Heart left ventricle (tissue), 16 donors: ENCODE data around the gene AKAP13. TPM values are rescaled to one million over a fixed set of nuclear protein-coding genes. Genes with fewer than 3 reads are reported as not detected.
A peak's percentile ranks its signal among the peaks of the same experiment; 100 is the strongest.

ENCODE experiments used
- ATAC-seq, 4 donors: fragments of 200-7000 bp; cut with Tn5 transposase; one replicate each; pipeline ENCODE4 v1.9.1; 2020 to 2022; ENCODE audit warnings: moderate library complexity in 4 of 4, mild to moderate bottlenecking in 3 of 4, moderate number of reproducible peaks in 1 of 4
- DNase-seq, 5 donors: peaks; one replicate each; pipeline ENCODE4 v3.0.0-alpha.2; 2020
- H3K27ac ChIP-seq, 12 donors: fragments of 200-600 bp; sonication (generic) in 4 of 12; one replicate each; pipeline versions ENCODE4 v1.5.0 to v1.8.0; 2016 to 2022; ENCODE audit warnings: mild to moderate bottlenecking in 2 of 12
- H3K27me3 ChIP-seq, 9 donors: fragments of 200-600 bp; sonication (generic) in 2 of 9; one replicate each; pipeline versions ENCODE4 v1.5.1 to v1.8.0; 2016 to 2022; ENCODE audit warnings: mild to moderate bottlenecking in 3 of 9
- H3K36me3 ChIP-seq, 9 donors: fragments of 200-600 bp; sonication (generic) in 2 of 9; one replicate each; pipeline versions ENCODE4 v1.5.0 to v1.8.0; 2018 to 2022; ENCODE audit warnings: mild to moderate bottlenecking in 2 of 9
- H3K4me1 ChIP-seq, 12 donors: fragments of 200-600 bp; sonication (generic) in 4 of 12; one replicate each; pipeline versions ENCODE4 v1.5.0 to v1.8.0; 2016 to 2022; ENCODE audit warnings: mild to moderate bottlenecking in 3 of 12
- H3K4me3 ChIP-seq, 12 donors: fragments of 200-600 bp; sonication (generic) in 4 of 12; one replicate each; pipeline versions ENCODE4 v1.5.0 to v1.8.0; 2017 to 2022; ENCODE audit warnings: mild to moderate bottlenecking in 9 of 12, moderate library complexity in 4 of 12
- H3K9me3 ChIP-seq, 12 donors: fragments of 200-600 bp; sonication (generic) in 4 of 12; one replicate each; pipeline versions ENCODE4 v1.5.0 to v1.8.0; 2016 to 2022; ENCODE audit warnings: mild to moderate bottlenecking in 1 of 12
- CTCF ChIP-seq, 12 donors: fragments of 200-600 bp; sonication (generic) in 4 of 12; IDR thresholded peaks; one replicate each; pipeline versions ENCODE4 v1.5.0 to v1.8.0; 2018 to 2022; ENCODE audit warnings: antibody characterized with exemption in 12 of 12, mild to moderate bottlenecking in 5 of 12
- POLR2A ChIP-seq, 2 donors: fragments of 450-650 bp; IDR thresholded peaks; one replicate each; pipeline ENCODE4 v1.6.1; 2017; ENCODE audit warnings: antibody characterized with exemption in 2 of 2, mild to moderate bottlenecking in 2 of 2, moderate library complexity in 2 of 2
- WGBS, 4 donors: extraction: QIAGEN DNeasy Blood & Tissue Kit in 2 of 4; methylation state at CpG; one replicate each; pipeline versions ENCODE4 v1.1.5 to v1.1.7; 2013 to 2018; 5-methylcytosine and 5-hydroxymethylcytosine counted together
- intact Hi-C, 10 donors: fragments of 100-400 bp; cut with DNase I; formaldehyde crosslinking; loops; one replicate each; pipeline versions ENCODE4 v1.11.1 to v1.14.2; 2022
- polyA plus RNA-seq, 2 donors: library from polyadenylated mRNA; stranded (reverse); fragments of 200-250 nt; gene quantifications; one replicate each; pipeline ENCODE4 v1.2.3, GENCODE V29; 2013
- total RNA-seq, 9 donors: library from RNA; depleted of rRNA in 2 of 9; stranded (reverse); fragments of >200 nt in 2 of 9; fragmentation: NEBNext Ultra II Directional in 3 of 9; extraction: Animal tissue kit (Norgen Biotek cat#: 25700) in 3 of 9; gene quantifications; one replicate each; pipeline versions ENCODE4 v1.1.0 to v1.2.4, GENCODE V29; 2016 to 2023
- donor health status: ischemic (EF 13 %, LVEDD 7.1; RV severe dilation, severe dysfunction).
- donor health status: healthy with polysubstance abuse.
- donor health status: DM: no; HTN: yes; CAD: no.
- donor health status: DM: no; HTN: no; CAD: no.
- donor health status: ischemic (EF 25% LVEDD 6.9; RV normal size, moderate dysfunction).
- donor health status: ischemic (EF 25% LVEDD 5.7; RV mildly dilated, moderate dysfunction).
- donor health status: healthy.
- donor health status: DM: yes; HTN: yes; CAD: no.
- donor health status: ischemic (EF 35%, LVEDD 5.7; RV mildly dilated, moderate dysfunction).
- donor health status: nonischemic (EF 11% LVEDD 7.7; RV severe dilation, severe dysfunction).
- donor health status: DM: yes; HTN: yes; CAD: no.
- donor health status: PGD.
- donor health status: ischemic (EF 29% LVEDD 5.4; RV normal size, mild dysfunction).
- donor health status: nonischemic (EF 23%, LVEDD 6.1; RV moderate dilation, normal function).

The AKAP13 gene
- total and polyA plus RNA-seq, 11 donors, result 124 to 598 (median 340) TPM

- 59 to 78% (median 63%) methylated on average over 1 of the region's 1 CpG for WGBS, 4 donors
- intact Hi-C loops, result loop anchor here in 1 of 10 donors (5.0 kb wide), 1 partner anchor 49 kb away; no protein-coding TSS in a partner anchor
Observed at GRCh38 chr15:85671156-85671555, 290.8 kb downstream of the AKAP13 start.

DNA sequence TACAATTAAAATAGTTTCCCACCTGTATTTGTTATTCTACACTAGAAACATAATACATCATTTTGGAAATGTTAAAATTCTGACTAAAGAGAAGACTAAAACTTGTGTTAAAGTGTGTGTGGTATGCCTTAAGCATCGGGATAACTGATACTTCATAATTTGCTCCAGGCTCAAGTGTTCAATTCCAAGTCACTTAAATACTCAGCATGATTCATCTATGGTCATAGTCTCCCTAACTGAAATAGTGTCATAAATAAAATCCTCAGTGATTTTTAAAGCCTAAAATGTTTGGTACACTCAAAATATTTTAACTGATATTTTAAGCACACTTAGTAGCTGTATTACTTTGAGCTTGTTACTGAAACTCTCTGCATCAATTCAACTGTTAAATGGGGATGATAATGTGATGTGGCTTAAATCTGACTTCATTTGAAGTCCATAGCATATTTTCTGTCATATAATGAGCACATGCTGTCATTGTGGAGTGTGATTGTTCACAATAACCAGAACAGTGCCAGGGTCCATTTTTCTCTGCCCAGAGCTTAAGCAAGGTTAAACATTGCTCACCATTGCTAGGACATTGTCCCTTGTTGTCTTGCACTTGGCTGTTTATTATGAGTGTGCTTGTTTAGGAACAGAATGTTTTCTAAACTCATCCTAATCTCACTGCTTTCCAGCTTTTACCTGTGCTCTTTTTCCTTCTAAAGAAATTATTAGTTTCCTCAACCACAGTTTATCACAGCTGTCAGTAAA lies 292.1 kb downstream of the AKAP13 start:
- Histone ChIP-seq H3K4me1 (peaks cover 7 to 83% (median 49%) of the 10 kb centered on the region in 12 donors), H3K27ac (peak overlapping the region; percentile 33 to 93 (median 70)), H3K36me3 (peaks cover 0 to 91% (median 88%) of the 10 kb centered on the region in 9 donors), H3K4me3 (no peak overlapping the region), H3K27me3 (no peaks in the 10 kb centered on the region), H3K9me3 (no peaks in the 10 kb centered on the region)
- WGBS, 4 donors, result 46 to 65% (median 58%) methylated on average over 1 of the region's 1 CpG
- no peak for DNase-seq
- intact Hi-C loops, result loop anchor here in 2 of 10 donors (1.0 to 5.0 kb wide), 2 partner anchors 50 to 51 kb away; no protein-coding TSS in a partner anchor
- TF ChIP-seq POLR2A (IDR thresholded peaks at IDR 0.05) (no peak), CTCF (IDR thresholded peaks at IDR 0.05) (no peak)
- peak; percentile 26 to 59 (median 42) for ATAC-seq

More at GRCh38 chr15:85671156-85671555, 290.8 kb downstream of the AKAP13 start:
- H3K27ac ChIP-seq, result peak overlapping the region in 11 of 12 donors; percentile 2 to 93 (median 72)
- no peaks in the 10 kb centered on the region for H3K27me3 ChIP-seq
- DNase-seq, result peak in 1 of 5 donors; percentile 32
- TF ChIP-seq POLR2A (IDR thresholded peaks at IDR 0.05), result no peak
- TF ChIP-seq CTCF (IDR thresholded peaks at IDR 0.05), result no peak
- no peaks in the 10 kb centered on the region for H3K9me3 ChIP-seq
- H3K4me1 ChIP-seq, result peaks cover 7 to 88% (median 60%) of the 10 kb centered on the region in 12 donors
- ATAC-seq, result peak in 1 of 4 donors; percentile 18
- peaks cover 0 to 90% (median 83%) of the 10 kb centered on the region in 9 donors for H3K36me3 ChIP-seq
- no peak overlapping the region for H3K4me3 ChIP-seq

GRCh38 chr15:85673326-85673725 lies 292.9 kb downstream of the AKAP13 start:
- intact Hi-C loops, result loop anchor here in 1 of 10 donors (5.0 kb wide), 1 partner anchor 51 kb away; no protein-coding TSS in a partner anchor
- ATAC-seq (peak in 3 of 4 donors; percentile 20 to 33 (median 29)), DNase-seq (no peak)
- Histone ChIP-seq H3K27me3 (no peaks in the 10 kb centered on the region), H3K9me3 (no peaks in the 10 kb centered on the region), H3K27ac (peak overlapping the region; percentile 33 to 93 (median 70)), H3K36me3 (peaks cover 0 to 98% (median 91%) of the 10 kb centered on the region in 9 donors), H3K4me3 (no peak overlapping the region), H3K4me1 (peaks cover 7 to 74% (median 41%) of the 10 kb centered on the region in 12 donors)
- no peak for TF ChIP-seq CTCF (IDR thresholded peaks at IDR 0.05)
- no peak for TF ChIP-seq POLR2A (IDR thresholded peaks at IDR 0.05)
- WGBS, 4 donors, result 46 to 59% (median 49%) methylated on average over 5 of the region's 5 CpGs
